HepG2 (cell line): Measurements from ENCODE around the gene TRMT1. TPM values are rescaled to one million over a fixed set of nuclear protein-coding genes. Genes with fewer than 3 reads are reported as not detected.

Experiments used
- CBFB ChIP-seq: sonication (generic); formaldehyde crosslinking; IDR thresholded peaks from 2 replicates; pipeline ENCODE4 v1.4.0; 2020; ENCODE audit warnings: missing genetic modification reagents
- CREB1 ChIP-seq, 2 experiments: fragments of 450-650 bp in 1 of 2; IDR thresholded peaks; 2 replicates each; pipeline ENCODE4 v1.6.1; 2016 to 2017; ENCODE audit warnings: control low read depth in 1 of 2, mild to moderate bottlenecking in 1 of 2, missing compliant biosample characterization in 1 of 2, missing genetic modification characterization in 1 of 2
- ETV5 ChIP-seq: IDR thresholded peaks from 2 replicates; pipeline ENCODE4 v1.6.1; 2018; ENCODE audit warnings: missing biosample characterization, missing genetic modification reagents, inconsistent platforms, borderline replicate concordance
- HCFC1 ChIP-seq: fragments of 150-350 bp; IDR thresholded peaks from 2 replicates; pipeline ENCODE4 v1.6.1; 2014; ENCODE audit warnings: low read depth, low read length
- HDAC2 ChIP-seq: sonication (generic); formaldehyde crosslinking; IDR thresholded peaks from 2 replicates; pipeline ENCODE4 v1.4.0; 2020; ENCODE audit warnings: missing genetic modification reagents
- HNRNPK ChIP-seq: fragments of 200-400 bp; formaldehyde crosslinking; IDR thresholded peaks from 2 replicates; pipeline ENCODE4 v1.6.1; 2018; ENCODE audit warnings: low read length, low read depth, moderate library complexity, mild to moderate bottlenecking; ENCODE audit not compliant: poor library complexity, severe bottlenecking
- MED8 ChIP-seq: sonication (generic); formaldehyde crosslinking; IDR thresholded peaks from 2 replicates; pipeline ENCODE4 v1.8.1; 2023; ENCODE audit warnings: mild to moderate bottlenecking, missing genetic modification reagents; ENCODE audit not compliant: insufficient replicate concordance
- NR3C1 ChIP-seq: sonication (generic); formaldehyde crosslinking; IDR thresholded peaks from 2 replicates; pipeline ENCODE4 v1.4.0; 2020; ENCODE audit warnings: missing genetic modification reagents
- PCBP2 ChIP-seq: fragments of 200-400 bp; formaldehyde crosslinking; optimal IDR thresholded peaks from 2 replicates; pipeline ENCODE3; 2018; ENCODE audit warnings: low read length, low read depth; ENCODE audit not compliant: poor library complexity, severe bottlenecking
- PHF20 ChIP-seq: sonication (generic); formaldehyde crosslinking; IDR thresholded peaks from 2 replicates; pipeline ENCODE4 v1.5.0; 2020; ENCODE audit warnings: mild to moderate bottlenecking, missing genetic modification reagents
- PRMT3 ChIP-seq: sonication (generic); formaldehyde crosslinking; IDR thresholded peaks from 2 replicates; pipeline ENCODE4 v1.8.1; 2022; ENCODE audit warnings: low read depth, mild to moderate bottlenecking, moderate library complexity, missing genetic modification reagents, borderline replicate concordance
- PTBP1 ChIP-seq: fragments of 200-400 bp; formaldehyde crosslinking; IDR thresholded peaks from 2 replicates; pipeline ENCODE4 v1.6.1; 2018; ENCODE audit warnings: low read length, low read depth; ENCODE audit not compliant: poor library complexity, severe bottlenecking
- REXO4 ChIP-seq: sonication (generic); formaldehyde crosslinking; IDR thresholded peaks from 2 replicates; pipeline ENCODE4 v1.8.0; 2022; ENCODE audit warnings: missing genetic modification reagents, mild to moderate bottlenecking, borderline replicate concordance
- RFX3 ChIP-seq: IDR thresholded peaks from 2 replicates; pipeline ENCODE4 v1.6.1; 2016; ENCODE audit warnings: missing biosample characterization, missing genetic modification reagents
- RXRA ChIP-seq: sonication (generic); formaldehyde crosslinking; IDR thresholded peaks from 2 replicates; pipeline ENCODE4 v1.5.1; 2020; ENCODE audit warnings: missing genetic modification reagents
- SETDB1 ChIP-seq: sonication (generic); formaldehyde crosslinking; IDR thresholded peaks from 2 replicates; pipeline ENCODE4 v1.5.1; 2020; ENCODE audit warnings: missing genetic modification reagents, mild to moderate bottlenecking, borderline replicate concordance
- SP1 ChIP-seq, 2 experiments: fragments of 450-650 bp in 1 of 2; sonication (generic) in 1 of 2; formaldehyde crosslinking in 1 of 2; IDR thresholded peaks; 2 replicates each; pipeline versions ENCODE4 v1.4.0 to v1.6.1; 2016 to 2020; ENCODE audit warnings: missing genetic modification reagents in 1 of 2
- TBX3 ChIP-seq: fragments of 450-650 bp; IDR thresholded peaks from 2 replicates; pipeline ENCODE4 v1.6.1; 2017; ENCODE audit warnings: antibody characterized with exemption, mild to moderate bottlenecking, inconsistent platforms, borderline replicate concordance
- TOPORS ChIP-seq: sonication (generic); formaldehyde crosslinking; IDR thresholded peaks from 2 replicates; pipeline ENCODE4 v1.8.0; 2023; ENCODE audit warnings: mild to moderate bottlenecking, missing genetic modification reagents
- ZFX ChIP-seq: sonication (generic); formaldehyde crosslinking; IDR thresholded peaks from 2 replicates; pipeline ENCODE4 v1.4.0; 2020; ENCODE audit warnings: mild to moderate bottlenecking, low read depth, missing genetic modification reagents, moderate library complexity
- ZKSCAN5 ChIP-seq: sonication (generic); formaldehyde crosslinking; IDR thresholded peaks from 2 replicates; pipeline ENCODE4 v1.5.1; 2020; ENCODE audit warnings: mild to moderate bottlenecking, missing genetic modification reagents
- ZMYM3 ChIP-seq: sonication (generic); formaldehyde crosslinking; IDR thresholded peaks from 2 replicates; pipeline ENCODE4 v1.5.1; 2020; ENCODE audit warnings: mild to moderate bottlenecking, missing genetic modification reagents
- ZNF205 ChIP-seq: IDR thresholded peaks from 2 replicates; pipeline ENCODE4 v1.6.1; 2018; ENCODE audit warnings: missing biosample characterization, missing genetic modification reagents
- ZNF256 ChIP-seq: sonication (generic); formaldehyde crosslinking; conservative IDR thresholded peaks from 2 replicates; pipeline ENCODE4 v1.4.0; 2020; ENCODE audit warnings: missing genetic modification reagents
- ZNF30 ChIP-seq: sonication (generic); formaldehyde crosslinking; IDR thresholded peaks from 2 replicates; pipeline ENCODE4 v1.5.0; 2020; ENCODE audit warnings: mild to moderate bottlenecking, missing genetic modification reagents
- ZNF567 ChIP-seq: sonication (generic); formaldehyde crosslinking; IDR thresholded peaks from 2 replicates; pipeline ENCODE4 v1.8.1; 2023; ENCODE audit warnings: mild to moderate bottlenecking, missing genetic modification reagents, borderline replicate concordance
- ZNF570 ChIP-seq: sonication (generic); formaldehyde crosslinking; IDR thresholded peaks from 2 replicates; pipeline ENCODE4 v1.4.0; 2020; ENCODE audit warnings: mild to moderate bottlenecking, missing genetic modification reagents, borderline replicate concordance
- ZNF616 ChIP-seq: sonication (generic); formaldehyde crosslinking; IDR thresholded peaks from 2 replicates; pipeline ENCODE4 v1.5.0; 2020; ENCODE audit warnings: low read depth, mild to moderate bottlenecking, missing genetic modification reagents
- ZSCAN30 ChIP-seq: sonication (generic); formaldehyde crosslinking; IDR thresholded peaks from 2 replicates; pipeline ENCODE4 v1.5.0; 2020; ENCODE audit warnings: mild to moderate bottlenecking, missing genetic modification reagents
- polyA plus RNA-seq, 8 experiments: library from polyadenylated mRNA; depleted of rRNA in 3 of 8; stranded (reverse) in 7 of 8; unstranded in 1 of 8; fragments of >200 nt; fragmentation: Illumina TruSeq in 4 of 8; extraction: Trizol in 4 of 8; gene quantifications; 2 replicates each; pipeline versions ENCODE4 v1.2.1 to v1.2.3, GENCODE V29; 2011 to 2016; ENCODE audit warnings: low read depth in 4 of 8, missing spikeins in 1 of 8, mixed read lengths in 1 of 8; ENCODE audit not compliant: insufficient read depth in 1 of 8
- total RNA-seq, 5 experiments: library from RNA; depleted of rRNA; stranded (reverse); fragments of >200 nt; fragmentation: Illumina TruSeq; extraction: Trizol; gene quantifications; 2 replicates each; pipeline ENCODE4 v1.2.3, GENCODE V29; 2016; ENCODE audit warnings: low read depth in 1 of 5
- TF ChIP-seq, protein P1 (sequence below): conservative IDR thresholded peaks from 2 replicates; pipeline ENCODE4 v1.6.1; 2018; ENCODE audit warnings: missing genetic modification reagents
- TF ChIP-seq, protein P2 (sequence below): sonication (generic); formaldehyde crosslinking; IDR thresholded peaks from 2 replicates; pipeline ENCODE4 v1.8.1; 2023; ENCODE audit warnings: mild to moderate bottlenecking, moderate library complexity, missing genetic modification reagents

Gene TRMT1
- total and polyA plus RNA-seq, 2 of the 13 experiments (the other 11 are each of a cell fraction or from before 2014, with no cell fraction given) = 35.5 to 44.1 TPM

DNA sequence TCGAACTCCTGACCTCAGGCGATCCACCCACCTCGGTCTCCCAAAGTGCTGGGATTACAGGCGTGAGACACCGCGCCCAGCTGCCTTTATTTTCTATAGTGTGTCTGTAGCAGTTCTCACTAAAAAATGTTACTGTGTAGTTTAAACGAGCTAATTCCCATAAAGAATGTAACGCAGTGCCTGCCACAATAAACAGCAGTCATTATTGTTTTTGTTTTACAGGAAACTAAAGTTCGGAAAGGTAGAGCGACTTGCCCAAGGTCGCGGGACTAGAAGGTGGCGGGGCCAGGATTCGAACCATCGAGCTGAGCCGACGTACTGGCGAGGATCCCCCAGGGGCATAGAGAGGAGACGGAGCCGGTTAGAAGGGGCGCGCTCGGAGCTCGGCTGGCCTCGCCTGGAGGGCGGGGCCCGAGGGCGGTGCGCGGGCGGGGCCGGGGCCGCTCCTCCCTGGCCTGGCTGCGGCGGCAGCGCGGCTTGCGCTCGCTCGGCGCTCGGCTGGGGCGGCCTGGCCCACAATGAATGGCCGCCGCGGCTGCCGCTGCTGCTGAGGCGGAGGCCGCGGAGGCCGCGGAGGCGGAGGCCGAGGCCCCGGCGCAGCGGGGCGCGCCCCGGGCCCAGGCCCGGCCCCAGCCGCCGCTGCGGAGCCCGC lies 1.4 kb upstream of the TRMT1 start, which contains the start of gene NACC1 (continued):
- TF ChIP-seq, protein P1, sequence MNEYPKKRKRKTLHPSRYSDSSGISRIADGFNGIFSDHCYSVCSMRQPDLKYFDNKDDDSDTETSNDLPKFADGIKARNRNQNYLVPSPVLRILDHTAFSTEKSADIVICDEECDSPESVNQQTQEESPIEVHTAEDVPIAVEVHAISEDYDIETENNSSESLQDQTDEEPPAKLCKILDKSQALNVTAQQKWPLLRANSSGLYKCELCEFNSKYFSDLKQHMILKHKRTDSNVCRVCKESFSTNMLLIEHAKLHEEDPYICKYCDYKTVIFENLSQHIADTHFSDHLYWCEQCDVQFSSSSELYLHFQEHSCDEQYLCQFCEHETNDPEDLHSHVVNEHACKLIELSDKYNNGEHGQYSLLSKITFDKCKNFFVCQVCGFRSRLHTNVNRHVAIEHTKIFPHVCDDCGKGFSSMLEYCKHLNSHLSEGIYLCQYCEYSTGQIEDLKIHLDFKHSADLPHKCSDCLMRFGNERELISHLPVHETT = no peak
- no peak; the same call in 1 of the 2 replicates for TF ChIP-seq ETV5
- no peak for TF ChIP-seq PTBP1
- TF ChIP-seq REXO4 = no peak
- TF ChIP-seq RFX3 (CRISPR knock-in tag) = no peak
- TF ChIP-seq ZSCAN30 (CRISPR knock-in tag) = no peak
- TF ChIP-seq HCFC1 = peak; percentile 44; the same call in 1 of the 2 replicates
- TF ChIP-seq TBX3 = no peak
- no peak for TF ChIP-seq RXRA (CRISPR knock-in tag)
- no peak for TF ChIP-seq NR3C1 (CRISPR knock-in tag)
- TF ChIP-seq, protein P2, sequence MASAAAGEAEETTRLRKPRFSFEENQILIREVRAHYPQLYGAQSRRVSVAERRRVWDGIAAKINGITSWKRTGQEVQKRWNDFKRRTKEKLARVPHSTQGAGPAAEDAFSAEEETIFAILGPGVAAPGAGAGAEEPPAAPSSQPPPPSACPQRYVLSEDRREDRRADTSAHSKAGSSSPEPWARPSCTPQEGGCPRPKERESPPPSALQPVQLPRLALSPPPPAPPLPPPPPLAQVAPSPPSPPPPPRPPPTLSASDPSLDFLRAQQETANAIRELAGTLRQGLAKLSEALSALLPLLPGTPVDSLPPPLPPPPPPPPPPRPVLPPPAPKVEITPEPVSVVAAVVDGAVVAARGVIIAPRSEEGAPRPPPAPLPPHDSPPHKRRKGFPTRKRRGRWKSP (CRISPR knock-in tag) = peak; percentile 39; the same call in 1 of the 2 replicates
- no peak for TF ChIP-seq PHF20 (CRISPR knock-in tag)
- TF ChIP-seq SP1 (IDR thresholded peaks at IDR 0.05) = no peak
- TF ChIP-seq SP1 (CRISPR knock-in tag; IDR thresholded peaks at IDR 0.05) = peak; percentile 92
- TF ChIP-seq ZNF567 (CRISPR knock-in tag) = no peak
- no peak for TF ChIP-seq ZNF570 (CRISPR knock-in tag)
- TF ChIP-seq ZNF256 (CRISPR knock-in tag) = no peak
- TF ChIP-seq TOPORS (CRISPR knock-in tag) = no peak
- TF ChIP-seq PCBP2 = no peak
- no peak for TF ChIP-seq ZNF616 (CRISPR knock-in tag)
- peak; percentile 48; the same call in 1 of the 2 replicates for TF ChIP-seq PRMT3 (CRISPR knock-in tag)
- TF ChIP-seq ZNF30 (CRISPR knock-in tag) = no peak
- no peak for TF ChIP-seq ZNF205 (CRISPR knock-in tag)
- TF ChIP-seq MED8 (CRISPR knock-in tag) = no peak
- TF ChIP-seq ZKSCAN5 (CRISPR knock-in tag) = no peak
- peak; percentile 46; the same call in 1 of the 2 replicates for TF ChIP-seq HDAC2 (CRISPR knock-in tag)
- TF ChIP-seq CBFB (CRISPR knock-in tag) = no peak
- peak; percentile 91; the same call in 1 of the 2 replicates for TF ChIP-seq ZMYM3 (CRISPR knock-in tag)
- peak; percentile 26 for TF ChIP-seq ZFX
- no peak for TF ChIP-seq HNRNPK
- TF ChIP-seq CREB1 (IDR thresholded peaks at IDR 0.05) = no peak
- no peak for TF ChIP-seq CREB1 (CRISPR knock-in tag; IDR thresholded peaks at IDR 0.05)
- TF ChIP-seq SETDB1 (CRISPR knock-in tag) = no peak
